Left lung (tissue), 10 donors: ENCODE results near the gene GPR139. TPM values are rescaled to one million over a fixed set of nuclear protein-coding genes. Genes with fewer than 3 reads are reported as not detected.

Source experiments
- ATAC-seq: fragments of 200-7000 bp; cut with Tn5 transposase; one replicate; pipeline ENCODE4 v1.9.1; 2020; ENCODE audit warnings: moderate library complexity
- DNase-seq, 4 donors: peaks; one replicate each; pipeline ENCODE4 v3.0.0-alpha.2; 2013 to 2020
- H3K27ac ChIP-seq, 2 donors: fragments of 200-600 bp; sonication (generic) in 1 of 2; one replicate each; pipeline versions ENCODE4 v1.5.0 to v1.8.0; 2020 to 2021
- H3K27me3 ChIP-seq, 2 donors: fragments of 200-600 bp; sonication (generic) in 1 of 2; one replicate each; pipeline versions ENCODE4 v1.5.0 to v1.8.0; 2020 to 2021
- H3K36me3 ChIP-seq, 2 donors: fragments of 200-600 bp; sonication (generic) in 1 of 2; one replicate each; pipeline versions ENCODE4 v1.5.0 to v1.8.0; 2020 to 2021
- H3K4me1 ChIP-seq, 2 donors: fragments of 200-600 bp; one replicate each; pipeline ENCODE4 v1.8.0; 2021
- H3K4me3 ChIP-seq, 2 donors: fragments of 200-600 bp; sonication (generic) in 1 of 2; one replicate each; pipeline versions ENCODE4 v1.5.0 to v1.8.0; 2020 to 2021; ENCODE audit warnings: mild to moderate bottlenecking in 1 of 2
- H3K9me3 ChIP-seq, 2 donors: fragments of 200-600 bp; sonication (generic) in 1 of 2; one replicate each; pipeline versions ENCODE4 v1.5.0 to v1.8.0; 2020 to 2021
- intact Hi-C, 2 donors: fragments of 100-400 bp; cut with DNase I; formaldehyde crosslinking; loops; one replicate each; pipeline versions ENCODE4 v1.11.2 to v1.14.2; 2022
- polyA plus RNA-seq, 6 donors: library from polyadenylated mRNA; unstranded; fragments of 120-200 nt; gene quantifications; one replicate each; pipeline ENCODE4 v1.2.1, GENCODE V29; 2013; ENCODE audit not compliant: insufficient read length in 6 of 6
- total RNA-seq, 2 donors: library from RNA; stranded (reverse); fragmentation: NEBNext Ultra II Directional; extraction: Animal tissue kit (Norgen Biotek cat#: 25700); gene quantifications; one replicate each; pipeline ENCODE4 v1.2.1, GENCODE V29; 2021
- TF ChIP-seq, protein P1 (sequence below), 2 donors: fragments of 200-600 bp; sonication (generic) in 1 of 2; IDR thresholded peaks; one replicate each; pipeline versions ENCODE4 v1.5.0 to v1.8.0; 2021; ENCODE audit warnings: antibody characterized with exemption in 2 of 2
- donor health status: DM: no; HTN: yes; CAD: no.
- donor health status: DM: no; HTN: no; CAD: no.

The GPR139 gene
- total and polyA plus RNA-seq, 8 donors, result not detected

DNA sequence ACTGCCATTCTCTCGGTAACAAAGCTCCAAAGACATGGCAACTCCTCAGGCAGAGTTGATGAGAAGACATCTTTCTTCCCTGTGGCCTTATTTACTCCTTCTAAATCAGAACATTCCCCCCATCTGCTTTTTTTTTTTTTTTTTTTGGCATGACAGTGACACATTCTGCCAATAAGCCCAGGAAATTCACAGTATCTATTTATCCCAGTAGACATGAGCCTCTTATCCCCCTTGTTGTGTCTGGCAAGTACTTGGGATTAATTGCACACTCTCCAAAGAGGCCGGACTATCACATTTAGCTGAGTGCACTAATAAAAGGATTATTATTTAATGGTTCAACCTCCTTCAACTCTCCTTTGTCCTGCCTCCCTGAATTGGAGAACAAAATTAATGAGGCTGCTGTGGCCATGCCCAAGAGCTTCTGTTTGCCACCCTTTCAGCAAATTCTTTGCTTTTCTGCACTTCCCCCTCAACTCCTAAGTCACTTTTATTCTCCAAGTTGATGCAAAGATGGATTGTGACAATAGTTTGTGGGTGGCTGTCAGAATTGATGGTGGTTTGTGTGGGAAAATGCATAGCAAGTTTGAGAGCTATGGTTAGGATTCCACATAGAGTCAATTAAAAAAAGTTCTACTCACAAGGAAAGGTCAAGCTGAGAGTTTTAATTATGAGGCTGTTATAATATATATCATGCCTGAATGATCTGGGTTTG is 47.2 kb downstream of the GPR139 start:
- Histone ChIP-seq H3K27ac (no peak overlapping the region), H3K4me3 (no peak overlapping the region), H3K4me1 (no peaks in the 10 kb centered on the region), H3K9me3 (no peaks in the 10 kb centered on the region), H3K27me3 (no peaks in the 10 kb centered on the region), H3K36me3 (no peaks in the 10 kb centered on the region)
- DNase-seq (no peak), ATAC-seq (no peak)
- intact Hi-C loops, result no loop called here
- TF ChIP-seq, protein P1, sequence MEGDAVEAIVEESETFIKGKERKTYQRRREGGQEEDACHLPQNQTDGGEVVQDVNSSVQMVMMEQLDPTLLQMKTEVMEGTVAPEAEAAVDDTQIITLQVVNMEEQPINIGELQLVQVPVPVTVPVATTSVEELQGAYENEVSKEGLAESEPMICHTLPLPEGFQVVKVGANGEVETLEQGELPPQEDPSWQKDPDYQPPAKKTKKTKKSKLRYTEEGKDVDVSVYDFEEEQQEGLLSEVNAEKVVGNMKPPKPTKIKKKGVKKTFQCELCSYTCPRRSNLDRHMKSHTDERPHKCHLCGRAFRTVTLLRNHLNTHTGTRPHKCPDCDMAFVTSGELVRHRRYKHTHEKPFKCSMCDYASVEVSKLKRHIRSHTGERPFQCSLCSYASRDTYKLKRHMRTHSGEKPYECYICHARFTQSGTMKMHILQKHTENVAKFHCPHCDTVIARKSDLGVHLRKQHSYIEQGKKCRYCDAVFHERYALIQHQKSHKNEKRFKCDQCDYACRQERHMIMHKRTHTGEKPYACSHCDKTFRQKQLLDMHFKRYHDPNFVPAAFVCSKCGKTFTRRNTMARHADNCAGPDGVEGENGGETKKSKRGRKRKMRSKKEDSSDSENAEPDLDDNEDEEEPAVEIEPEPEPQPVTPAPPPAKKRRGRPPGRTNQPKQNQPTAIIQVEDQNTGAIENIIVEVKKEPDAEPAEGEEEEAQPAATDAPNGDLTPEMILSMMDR (IDR thresholded peaks at IDR 0.05), result no peak

DNA sequence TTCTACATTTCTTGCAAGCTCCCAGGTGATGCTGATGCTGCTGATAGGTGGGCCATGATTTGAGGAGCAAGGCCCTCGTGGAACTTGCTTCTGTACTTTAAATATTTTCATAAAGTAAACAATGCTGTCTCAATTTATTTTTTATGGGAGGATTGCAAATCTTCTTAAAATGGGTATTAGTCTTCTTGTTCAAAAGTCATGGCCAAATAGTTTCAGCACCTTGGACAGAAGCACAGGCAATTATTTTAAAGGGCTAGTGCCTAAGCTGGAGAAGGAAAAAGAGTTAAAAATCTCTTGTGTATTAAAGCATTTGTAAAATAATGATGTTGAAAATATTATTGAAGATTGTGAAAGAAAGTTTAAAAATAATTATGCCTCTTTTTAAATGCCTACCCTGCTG is 50.5 kb downstream of the GPR139 start:
- DNase-seq, result peak in 2 of 4 donors; percentile 13 to 21
- peaks cover 0 to 5% of the 10 kb centered on the region in 2 donors for H3K9me3 ChIP-seq
- H3K36me3 ChIP-seq, result no peaks in the 10 kb centered on the region
- no peak overlapping the region for H3K4me3 ChIP-seq
- no peaks in the 10 kb centered on the region for H3K4me1 ChIP-seq
- TF ChIP-seq, protein P1 (IDR thresholded peaks at IDR 0.05), result no peak
- ATAC-seq, result no peak
- no peak overlapping the region for H3K27ac ChIP-seq
- intact Hi-C loops, result no loop called here
- no peaks in the 10 kb centered on the region for H3K27me3 ChIP-seq

DNA sequence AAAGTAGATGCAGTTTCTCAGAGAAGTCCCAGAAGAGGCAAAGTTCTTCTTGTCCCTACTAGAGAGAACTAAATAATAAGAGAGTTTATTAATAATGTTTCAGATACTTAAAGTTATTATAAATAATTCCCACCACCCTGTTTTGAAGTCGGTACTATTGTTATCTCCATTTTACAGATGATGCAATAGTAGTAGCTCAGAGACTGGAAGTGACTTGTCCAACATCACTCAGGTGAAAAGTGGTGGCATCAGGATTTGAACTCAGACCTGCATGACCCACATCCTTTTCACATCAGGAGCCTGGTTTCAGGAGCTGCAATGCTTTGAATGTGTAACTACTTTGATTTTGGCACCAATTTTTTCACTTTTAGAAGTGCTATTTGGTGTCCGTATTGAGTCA is 52.7 kb downstream of the GPR139 start:
- TF ChIP-seq, protein P1 (IDR thresholded peaks at IDR 0.05), result no peak
- Histone ChIP-seq H3K27me3 (no peaks in the 10 kb centered on the region), H3K36me3 (no peaks in the 10 kb centered on the region), H3K27ac (no peak overlapping the region), H3K4me3 (no peak overlapping the region), H3K4me1 (no peaks in the 10 kb centered on the region), H3K9me3 (peaks cover 0 to 5% of the 10 kb centered on the region in 2 donors)
- DNase-seq (no peak), ATAC-seq (no peak)
- intact Hi-C loops, result no loop called here

DNA sequence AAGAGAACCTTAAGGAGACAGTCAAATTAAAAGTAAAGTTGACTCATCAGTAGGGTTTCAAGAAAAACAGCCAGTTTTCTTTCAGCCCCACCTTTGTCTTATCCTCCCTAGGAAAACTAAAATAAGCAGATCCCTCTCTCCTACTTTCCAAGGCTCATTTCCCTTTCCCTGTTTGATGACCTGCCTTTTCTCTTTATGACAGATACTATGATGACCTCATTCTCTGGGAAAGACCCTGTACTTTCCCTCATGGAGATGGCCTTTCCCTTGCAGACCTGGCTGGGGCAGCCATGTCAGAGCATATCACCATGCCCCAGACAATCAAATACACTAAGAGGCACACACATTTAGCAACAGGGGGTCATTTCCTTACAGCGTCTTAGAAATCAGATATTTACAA is 53.6 kb downstream of the GPR139 start:
- peaks cover 0 to 5% of the 10 kb centered on the region in 2 donors for H3K9me3 ChIP-seq
- no peak for ATAC-seq
- no peak for DNase-seq

DNA sequence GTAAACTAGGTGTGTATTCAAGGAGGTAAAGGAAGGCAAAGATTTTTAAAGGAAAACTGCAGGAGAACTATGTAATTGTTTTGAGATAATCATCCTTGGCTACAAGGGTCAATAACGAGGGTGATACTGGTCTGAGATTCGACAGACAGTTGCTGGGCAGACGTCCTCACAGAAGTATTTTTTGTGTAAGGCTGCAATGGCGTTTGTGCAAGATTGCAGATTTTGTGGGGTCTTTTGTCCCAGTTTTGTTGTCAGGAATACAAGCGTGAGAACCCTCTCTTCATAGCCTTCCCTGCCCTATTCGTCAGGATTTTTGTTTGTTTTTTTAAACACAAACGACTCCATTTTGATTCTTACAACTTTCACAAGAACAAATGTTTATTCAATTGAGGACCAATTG is 57.5 kb downstream of the GPR139 start:
- TF ChIP-seq, protein P1 (IDR thresholded peaks at IDR 0.05), result no peak
- ATAC-seq (no peak), DNase-seq (no peak)
- no peak overlapping the region for H3K27ac ChIP-seq
- H3K36me3 ChIP-seq, result no peaks in the 10 kb centered on the region
- H3K4me1 ChIP-seq, result no peaks in the 10 kb centered on the region
- H3K27me3 ChIP-seq, result peaks cover 0 to 7% of the 10 kb centered on the region in 2 donors
- intact Hi-C loops, result no loop called here
- H3K9me3 ChIP-seq, result peaks cover 0 to 5% of the 10 kb centered on the region in 2 donors
- no peak overlapping the region for H3K4me3 ChIP-seq

More for the DNA sequence above, 53.6 kb downstream of the GPR139 start:
- Histone ChIP-seq H3K4me3 (no peak overlapping the region), H3K4me1 (no peaks in the 10 kb centered on the region), H3K27me3 (no peaks in the 10 kb centered on the region), H3K27ac (no peak overlapping the region), H3K36me3 (no peaks in the 10 kb centered on the region)
- intact Hi-C loops, result no loop called here
- TF ChIP-seq, protein P1 (IDR thresholded peaks at IDR 0.05), result no peak
